ENCODE measurements around the gene KCNMB2.

KCNMB2 gene

DNA sequence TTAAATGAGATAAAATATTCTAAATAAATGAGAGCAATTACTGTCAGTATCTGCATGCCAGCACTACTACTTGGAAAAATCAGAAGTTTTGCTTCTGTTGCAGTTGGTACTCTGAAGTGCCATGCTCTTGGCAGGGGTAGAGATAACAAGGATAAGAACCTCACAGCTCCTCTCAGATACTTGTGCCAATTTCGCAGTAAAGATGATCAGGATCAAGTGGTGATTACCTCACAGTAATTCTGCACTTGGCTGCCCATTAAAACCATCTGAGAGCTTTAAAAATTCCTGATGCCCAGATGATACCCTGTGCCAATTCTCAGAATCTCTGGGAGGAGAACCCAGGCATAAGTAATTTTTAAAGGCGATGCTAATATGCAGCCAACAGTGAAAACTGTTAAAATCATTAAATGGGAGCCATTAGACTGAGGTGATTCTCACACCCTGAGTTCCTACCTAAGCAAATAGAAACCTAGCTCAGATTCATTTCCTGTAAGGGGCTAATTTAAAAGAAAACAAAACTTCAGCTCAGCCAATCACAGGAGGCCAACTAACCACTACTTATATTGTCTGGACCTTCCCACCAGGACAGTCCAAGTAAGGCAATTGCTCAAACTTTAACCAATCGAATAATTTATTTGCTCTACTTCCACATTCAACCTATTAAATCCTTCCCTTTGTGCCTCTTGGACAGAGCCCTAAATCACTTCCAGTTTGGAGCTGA, 171.2 kb downstream of the KCNMB2 start:
- Histone ChIP-seq H3K4me1 (ENCODE audit: insufficient read depth, low read length) (no peaks in the 10 kb centered on the region), H3K27ac (ENCODE audit: low read length) (no peak overlapping the region), H4K20me1 (ENCODE audit: insufficient read depth, low read length) (no peaks in the 10 kb centered on the region), H3K27me3 (ENCODE audit: insufficient read depth, low read length, poor library complexity) (no peaks in the 10 kb centered on the region), H3K79me2 (ENCODE audit: insufficient read depth, low read length) (no peaks in the 10 kb centered on the region), H3K9me3 (ENCODE audit: insufficient read depth, low read length, severe bottlenecking) (no peaks in the 10 kb centered on the region), H3K9ac (ENCODE audit: low read depth, low read length) (no peak overlapping the region), H2AFZ (ENCODE audit: low read depth, low read length) (no peak overlapping the region), H3K4me3 (ENCODE audit: low read depth in 1 of 2, low read length in 2 of 2) (no peak overlapping the region), H3K36me3 (ENCODE audit: insufficient read depth, low read length) (no peaks in the 10 kb centered on the region), H3K4me2 (ENCODE audit: insufficient read depth, low read length) (no peak overlapping the region)
- TF ChIP-seq EZH2 (IDR thresholded peaks at IDR 0.05; ENCODE audit: borderline replicate concordance, low read depth, low read length, severe bottlenecking): no peak
- TF ChIP-seq, protein P1, sequence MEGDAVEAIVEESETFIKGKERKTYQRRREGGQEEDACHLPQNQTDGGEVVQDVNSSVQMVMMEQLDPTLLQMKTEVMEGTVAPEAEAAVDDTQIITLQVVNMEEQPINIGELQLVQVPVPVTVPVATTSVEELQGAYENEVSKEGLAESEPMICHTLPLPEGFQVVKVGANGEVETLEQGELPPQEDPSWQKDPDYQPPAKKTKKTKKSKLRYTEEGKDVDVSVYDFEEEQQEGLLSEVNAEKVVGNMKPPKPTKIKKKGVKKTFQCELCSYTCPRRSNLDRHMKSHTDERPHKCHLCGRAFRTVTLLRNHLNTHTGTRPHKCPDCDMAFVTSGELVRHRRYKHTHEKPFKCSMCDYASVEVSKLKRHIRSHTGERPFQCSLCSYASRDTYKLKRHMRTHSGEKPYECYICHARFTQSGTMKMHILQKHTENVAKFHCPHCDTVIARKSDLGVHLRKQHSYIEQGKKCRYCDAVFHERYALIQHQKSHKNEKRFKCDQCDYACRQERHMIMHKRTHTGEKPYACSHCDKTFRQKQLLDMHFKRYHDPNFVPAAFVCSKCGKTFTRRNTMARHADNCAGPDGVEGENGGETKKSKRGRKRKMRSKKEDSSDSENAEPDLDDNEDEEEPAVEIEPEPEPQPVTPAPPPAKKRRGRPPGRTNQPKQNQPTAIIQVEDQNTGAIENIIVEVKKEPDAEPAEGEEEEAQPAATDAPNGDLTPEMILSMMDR (IDR thresholded peaks at IDR 0.05; ENCODE audit: borderline replicate concordance, extremely low read depth, low read length, poor library complexity, severe bottlenecking): no peak
- no peak for DNase-seq
- no peak for ATAC-seq (ENCODE audit: insufficient read depth, low read depth)

DNA sequence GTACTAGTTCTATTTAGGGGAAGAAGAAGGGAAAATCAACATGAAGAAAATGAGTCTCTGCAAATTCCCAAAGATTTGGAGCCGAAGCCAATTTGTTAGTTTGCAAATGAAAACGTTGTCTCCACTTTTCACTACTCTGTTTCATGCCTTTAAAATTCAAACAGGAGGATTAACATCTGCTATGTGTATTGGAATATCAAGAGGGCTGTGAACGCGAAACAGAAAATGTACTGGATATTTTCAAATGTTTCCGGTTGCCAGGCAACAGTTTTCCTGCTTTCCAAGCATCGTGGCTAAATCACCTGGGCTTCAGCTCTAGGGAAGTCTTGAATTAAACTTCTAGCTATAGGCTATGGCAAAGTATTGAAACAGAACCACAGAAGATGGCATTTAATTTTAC, 172.8 kb downstream of the KCNMB2 start:
- H3K4me3 ChIP-seq (ENCODE audit: low read depth in 1 of 2, low read length in 2 of 2): no peak overlapping the region
- DNase-seq (no peak), ATAC-seq (ENCODE audit: insufficient read depth, low read depth) (no peak)
- H3K4me1 ChIP-seq (ENCODE audit: insufficient read depth, low read length): no peaks in the 10 kb centered on the region
- no peaks in the 10 kb centered on the region for H3K9me3 ChIP-seq (ENCODE audit: insufficient read depth, low read length, severe bottlenecking)
- no peaks in the 10 kb centered on the region for H3K79me2 ChIP-seq (ENCODE audit: insufficient read depth, low read length)
- no peak overlapping the region for H3K27ac ChIP-seq (ENCODE audit: low read length)
- no peaks in the 10 kb centered on the region for H4K20me1 ChIP-seq (ENCODE audit: insufficient read depth, low read length)
- H3K36me3 ChIP-seq (ENCODE audit: insufficient read depth, low read length): no peaks in the 10 kb centered on the region
- no peak overlapping the region for H3K4me2 ChIP-seq (ENCODE audit: insufficient read depth, low read length)
- no peaks in the 10 kb centered on the region for H3K27me3 ChIP-seq (ENCODE audit: insufficient read depth, low read length, poor library complexity)
- TF ChIP-seq EZH2 (IDR thresholded peaks at IDR 0.05; ENCODE audit: borderline replicate concordance, low read depth, low read length, severe bottlenecking): no peak
- TF ChIP-seq, protein P1 (IDR thresholded peaks at IDR 0.05; ENCODE audit: borderline replicate concordance, extremely low read depth, low read length, poor library complexity, severe bottlenecking): no peak
- H3K9ac ChIP-seq (ENCODE audit: low read depth, low read length): no peak overlapping the region
- no peak overlapping the region for H2AFZ ChIP-seq (ENCODE audit: low read depth, low read length)

DNA sequence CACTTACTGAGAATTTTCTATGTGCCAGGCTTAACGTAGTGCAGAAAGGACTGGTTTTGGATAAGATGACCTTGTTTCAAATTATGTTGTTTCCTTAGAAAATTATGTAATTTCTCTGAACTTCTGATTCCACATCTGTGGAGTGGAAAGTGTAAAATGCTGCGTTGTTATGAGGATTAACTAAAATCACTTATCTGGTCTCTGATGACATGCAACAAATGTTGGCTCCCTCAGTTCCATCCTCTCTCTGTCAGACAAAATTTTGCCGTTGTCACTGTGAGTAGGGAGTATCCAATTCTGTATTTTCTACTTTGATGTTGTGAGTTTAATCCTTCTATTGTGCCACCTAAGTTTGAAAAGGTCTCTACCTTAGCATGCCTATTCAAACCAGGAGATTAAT, 175.5 kb downstream of the KCNMB2 start:
- ATAC-seq (ENCODE audit: insufficient read depth, low read depth) (no peak), DNase-seq (no peak)
- H3K27me3 ChIP-seq (ENCODE audit: insufficient read depth, low read length, poor library complexity): no peaks in the 10 kb centered on the region

More for the DNA sequence above, 175.5 kb downstream of the KCNMB2 start:
- no peak overlapping the region for H3K27ac ChIP-seq (ENCODE audit: low read length)
- no peaks in the 10 kb centered on the region for H3K9me3 ChIP-seq (ENCODE audit: insufficient read depth, low read length, severe bottlenecking)
- no peak overlapping the region for H3K9ac ChIP-seq (ENCODE audit: low read depth, low read length)
- no peak overlapping the region for H3K4me3 ChIP-seq (ENCODE audit: low read depth in 1 of 2, low read length in 2 of 2)
- no peak overlapping the region for H2AFZ ChIP-seq (ENCODE audit: low read depth, low read length)
- H3K4me1 ChIP-seq (ENCODE audit: insufficient read depth, low read length): no peaks in the 10 kb centered on the region
- H3K4me2 ChIP-seq (ENCODE audit: insufficient read depth, low read length): no peak overlapping the region
- no peaks in the 10 kb centered on the region for H3K36me3 ChIP-seq (ENCODE audit: insufficient read depth, low read length)
- no peaks in the 10 kb centered on the region for H3K79me2 ChIP-seq (ENCODE audit: insufficient read depth, low read length)
- H4K20me1 ChIP-seq (ENCODE audit: insufficient read depth, low read length): no peaks in the 10 kb centered on the region
- TF ChIP-seq, protein P1 (IDR thresholded peaks at IDR 0.05; ENCODE audit: borderline replicate concordance, extremely low read depth, low read length, poor library complexity, severe bottlenecking): no peak
- TF ChIP-seq EZH2 (IDR thresholded peaks at IDR 0.05; ENCODE audit: borderline replicate concordance, low read depth, low read length, severe bottlenecking): no peak

All from DND-41 (cell line).